A549 (cell line): Measurements from ENCODE around the gene RAB27A. TPM values are rescaled to one million over a fixed set of nuclear protein-coding genes. Genes with fewer than 3 reads are reported as not detected.

ENCODE experiments used
- ATAC-seq, 2 experiments: fragments of 200-7000 bp in 1 of 2; fragments of >200 bp in 1 of 2; cut with Nextera tagmentation in 1 of 2; cut with Tn5 transposase in 1 of 2; 3 replicates each; pipeline versions ENCODE4 v1.8.0 to v1.9.1; 2018 to 2020; ENCODE audit warnings: mild to moderate bottlenecking in 1 of 2, moderate library complexity in 1 of 2
- CTCF ChIA-PET: fragments of 300-600 bp; sonication (Branson Sonifier 250); formaldehyde crosslinking; extraction: SDS; loops from one replicate; lab custom pipeline; 2021; ENCODE audit warnings: antibody characterized with exemption, inconsistent platforms; lab: Yijun Ruan, JAX
- POLR2A ChIA-PET: fragments of 350-600 bp; formaldehyde crosslinking; extraction: SDS; loops from one replicate; lab custom pipeline; 2021; ENCODE audit warnings: antibody characterized with exemption, inconsistent platforms; lab: Yijun Ruan, JAX
- DNase-seq, 2 experiments: peaks; one replicate each; pipeline versions ENCODE4 v3.0.0 to v3.0.0-alpha.2; 2011 to 2016; ENCODE audit warnings: low read depth in 1 of 2, low spot score in 1 of 2
- FAIRE-seq: peaks from 2 replicates; lab custom pipeline; 2011; peaks lifted over from hg19 to GRCh38; lab: Jason Lieb, UNC
- H3K27ac ChIP-seq, 2 experiments: fragments of >200 bp; sonication (Bioruptor Twin); formaldehyde crosslinking; 3 replicates each; pipeline ENCODE4 v1.5.1; 2016 to 2017
- H3K4me1 ChIP-seq: fragments of >200 bp; sonication (Bioruptor Twin); formaldehyde crosslinking; 3 replicates; pipeline ENCODE4 v1.6.1; 2016
- H3K4me2 ChIP-seq: fragments of >200 bp; sonication (Bioruptor Twin); formaldehyde crosslinking; 3 replicates; pipeline ENCODE4 v1.6.1; 2016
- H3K4me3 ChIP-seq: fragments of >200 bp; sonication (Bioruptor Twin); formaldehyde crosslinking; 3 replicates; pipeline ENCODE4 v1.5.1; 2016
- H3K9me3 ChIP-seq: fragments of >200 bp; sonication (Bioruptor Twin); formaldehyde crosslinking; 3 replicates; pipeline ENCODE4 v1.6.1; 2016
- ATOH8 ChIP-seq: fragments of 250-450 bp; sonication (Bioruptor Pico); IDR thresholded peaks from 2 replicates; pipeline ENCODE4 v1.5.0; 2020; ENCODE audit warnings: low read depth, mild to moderate bottlenecking, moderate library complexity
- CBX2 ChIP-seq: fragments of 200-600 bp; sonication (generic); IDR thresholded peaks from 2 replicates; pipeline ENCODE4 v1.6.1; 2016; ENCODE audit warnings: low read depth, mild to moderate bottlenecking, borderline replicate concordance
- CBX8 ChIP-seq: fragments of 200-600 bp; sonication (generic); IDR thresholded peaks from 2 replicates; pipeline ENCODE4 v1.6.1; 2016
- EHMT2 ChIP-seq: fragments of 200-600 bp; sonication (generic); IDR thresholded peaks from 2 replicates; pipeline ENCODE4 v1.6.1; 2016; ENCODE audit warnings: antibody characterized with exemption, low read depth, mild to moderate bottlenecking, moderate library complexity
- EP300 ChIP-seq, 2 experiments: fragments of >200 bp; sonication (Bioruptor Twin); formaldehyde crosslinking; IDR thresholded peaks; 2 replicates in 1 of 2; 3 replicates in 1 of 2; pipeline ENCODE4 v1.6.1; 2016 to 2017
- FOSL2 ChIP-seq, 2 experiments: fragments of 450-650 bp in 1 of 2; fragments of >200 bp in 1 of 2; sonication (Bioruptor Twin) in 1 of 2; formaldehyde crosslinking; IDR thresholded peaks; 2 replicates each; pipeline versions ENCODE4 v1.5.0 to v1.6.1; 2016 to 2020; ENCODE audit warnings: mild to moderate bottlenecking in 1 of 2, moderate library complexity in 1 of 2
- FOXS1 ChIP-seq: fragments of 250-450 bp; sonication (Bioruptor Pico); IDR thresholded peaks from 2 replicates; pipeline ENCODE4 v1.5.0; 2020; ENCODE audit warnings: mild to moderate bottlenecking, moderate library complexity
- GATA3 ChIP-seq: IDR thresholded peaks from 2 replicates; pipeline ENCODE4 v1.6.1; 2012; ENCODE audit warnings: borderline replicate concordance
- HDAC2 ChIP-seq: fragments of 200-600 bp; sonication (generic); IDR thresholded peaks from 2 replicates; pipeline ENCODE4 v1.6.1; 2016
- JUNB ChIP-seq: fragments of >200 bp; sonication (Bioruptor Twin); formaldehyde crosslinking; IDR thresholded peaks from 2 replicates; pipeline ENCODE4 v1.6.1; 2016
- MAZ ChIP-seq: fragments of 150-350 bp; IDR thresholded peaks from 2 replicates; pipeline ENCODE4 v1.6.1; 2014; ENCODE audit warnings: antibody characterized with exemption, low read depth, low read length, borderline replicate concordance
- NFE2L2 ChIP-seq: fragments of 150-350 bp; conservative IDR thresholded peaks from 2 replicates; pipeline ENCODE4 v1.6.1; 2014; ENCODE audit warnings: low read length
- NR3C1 ChIP-seq: fragments of >200 bp; sonication (Bioruptor Twin); formaldehyde crosslinking; IDR thresholded peaks from 3 replicates; pipeline ENCODE4 v1.6.1; 2017
- PBX3 ChIP-seq: IDR thresholded peaks from 2 replicates; pipeline ENCODE4 v1.6.1; 2012
- POLR2AphosphoS2 ChIP-seq: conservative IDR thresholded peaks from 2 replicates; pipeline ENCODE4 v1.6.1; 2012; ENCODE audit warnings: low read length, improper control_type of control experiment, inconsistent platforms
- RAD21 ChIP-seq, 2 experiments: fragments of >200 bp in 1 of 2; sonication (Bioruptor Twin) in 1 of 2; formaldehyde crosslinking in 1 of 2; IDR thresholded peaks in 1 of 2; conservative IDR thresholded peaks in 1 of 2; 2 replicates in 1 of 2; 3 replicates in 1 of 2; pipeline ENCODE4 v1.6.1; 2012 to 2018; ENCODE audit warnings: inconsistent platforms in 1 of 2
- RCOR1 ChIP-seq: fragments of 150-350 bp; IDR thresholded peaks from 2 replicates; pipeline ENCODE4 v1.6.1; 2014; ENCODE audit warnings: antibody characterized with exemption, low read length, low read depth
- RFX5 ChIP-seq: fragments of 450-650 bp; IDR thresholded peaks from 2 replicates; pipeline ENCODE4 v1.7.1; 2014; ENCODE audit warnings: antibody characterized with exemption, mild to moderate bottlenecking, moderate library complexity
- SMC3 ChIP-seq: fragments of >200 bp; sonication (Bioruptor Twin); formaldehyde crosslinking; IDR thresholded peaks from 3 replicates; pipeline ENCODE4 v1.6.1; 2018; ENCODE audit warnings: inconsistent platforms
- SREBF2 ChIP-seq: fragments of 450-650 bp; IDR thresholded peaks from 2 replicates; pipeline ENCODE4 v1.6.1; 2014; ENCODE audit warnings: mild to moderate bottlenecking, moderate library complexity
- TP53 ChIP-seq: fragments of 250-450 bp; sonication (Bioruptor Pico); IDR thresholded peaks from 2 replicates; pipeline ENCODE4 v1.5.0; 2021; ENCODE audit warnings: mild to moderate bottlenecking, moderate library complexity
- USF2 ChIP-seq: fragments of 450-650 bp; IDR thresholded peaks from 2 replicates; pipeline ENCODE4 v1.6.1; 2014; ENCODE audit warnings: antibody characterized with exemption
- WGBS: methylation state at CpG from one replicate; pipeline ENCODE4 v1.1.6; 2017; ENCODE audit errors: missing lambda C conversion rate; 5-methylcytosine and 5-hydroxymethylcytosine counted together
- polyA plus RNA-seq, 4 experiments: library from polyadenylated mRNA; depleted of rRNA in 3 of 4; stranded (reverse); fragments of >200 nt; fragmentation: RNase III in 1 of 4; extraction: RNeasy Plus Mini Kit Qiagen cat#74134 plus additional on column Dnase treatment in 1 of 4; gene quantifications; 2 replicates in 3 of 4; 3 replicates in 1 of 4; pipeline ENCODE4 v1.2.3, GENCODE V29; 2011 to 2017

Gene RAB27A
- polyA plus RNA-seq, 2 of the 4 experiments (the other 2 are of a cell fraction) = 8.1 to 17.0 TPM

GRCh38 chr15:55268176-55268695 is 21.4 kb downstream of the RAB27A start (continued):
- TF ChIP-seq CBX8 (no peak), EHMT2 (no peak)
- TF ChIP-seq, all 56 proteins: peak for 0

- ChIA-PET POLR2A (no interaction called here), CTCF (interaction anchor here (0.7 to 2.6 kb wide), 4 partner anchors 15 to 51 kb away, joined by 3 to 7 read pairs (median 4); no protein-coding TSS in a partner anchor)
- TF ChIP-seq NR3C1 (no peak), RAD21 (conservative IDR thresholded peaks at IDR 0.05 in 1 of 2, IDR thresholded peaks at IDR 0.05 in 1 of 2) (no peak), FOSL2 (IDR thresholded peaks at IDR 0.05) (no peak), FOSL2 (CRISPR knock-in tag; IDR thresholded peaks at IDR 0.05) (no peak), SMC3 (no peak), USF2 (no peak), HDAC2 (no peak), CBX2 (no peak), TP53 (CRISPR knock-in tag) (no peak), ATOH8 (CRISPR knock-in tag) (no peak), JUNB (no peak), FOXS1 (CRISPR knock-in tag) (no peak), MAZ (no peak), RCOR1 (no peak), PBX3 (no peak), RFX5 (no peak)
- Histone ChIP-seq H3K9me3 (no peaks in the 10 kb centered on the region), H3K4me3 (no peak overlapping the region), H3K4me2 (no peak overlapping the region), H3K4me1 (no peaks in the 10 kb centered on the region), H3K27ac (no peak overlapping the region)
- ATAC-seq (no peak), DNase-seq (no peak), FAIRE-seq (no peak)
- whole genome bisulfite sequencing = 85% methylated on average over 10 of the region's 10 CpGs
These were observed 22.0 kb downstream of the RAB27A start for GRCh38 chr15:55267401-55268175.

GRCh38 chr15:55266547-55266946 is 23.1 kb downstream of the RAB27A start:
- TF ChIP-seq SREBF2 = no peak
- TF ChIP-seq POLR2AphosphoS2 = no peak
- no peak for TF ChIP-seq EP300 (IDR thresholded peaks at IDR 0.05)
- no peak for TF ChIP-seq NFE2L2
- no peak for TF ChIP-seq USF2
- no peak for TF ChIP-seq ATOH8 (CRISPR knock-in tag)
- no peak for TF ChIP-seq RAD21 (conservative IDR thresholded peaks at IDR 0.05 in 1 of 2, IDR thresholded peaks at IDR 0.05 in 1 of 2)
- TF ChIP-seq GATA3 = no peak
- CTCF ChIA-PET = interaction anchor here (0.6 to 1.5 kb wide), 4 partner anchors 16 to 87 kb away, joined by 3 to 5 read pairs (median 3); no protein-coding TSS in a partner anchor

More at GRCh38 chr15:55266547-55266946, 23.1 kb downstream of the RAB27A start:
- no peak overlapping the region for H3K4me2 ChIP-seq
- H3K4me1 ChIP-seq = no peaks in the 10 kb centered on the region
- no peak overlapping the region for H3K4me3 ChIP-seq
- ATAC-seq (no peak), DNase-seq (no peak), FAIRE-seq (no peak)
- no peak overlapping the region for H3K27ac ChIP-seq
- H3K9me3 ChIP-seq = no peaks in the 10 kb centered on the region
- POLR2A ChIA-PET = no interaction called here
- WGBS = 93% methylated on average over 2 of the region's 2 CpGs
